Measurements from ENCODE around the gene IP6K2.

GRCh38 chr3:48644898-48645760, 71.9 kb downstream of the IP6K2 start:
- TF ChIP-seq EZH2 (IDR thresholded peaks at IDR 0.05; ENCODE audit: insufficient read depth, poor library complexity, severe bottlenecking) (no peak), EZH2phosphoT487 (IDR thresholded peaks at IDR 0.05; ENCODE audit: insufficient read depth, low read depth) (no peak)
